ENCODE measurements around the gene FOXK1.

The FOXK1 gene

DNA sequence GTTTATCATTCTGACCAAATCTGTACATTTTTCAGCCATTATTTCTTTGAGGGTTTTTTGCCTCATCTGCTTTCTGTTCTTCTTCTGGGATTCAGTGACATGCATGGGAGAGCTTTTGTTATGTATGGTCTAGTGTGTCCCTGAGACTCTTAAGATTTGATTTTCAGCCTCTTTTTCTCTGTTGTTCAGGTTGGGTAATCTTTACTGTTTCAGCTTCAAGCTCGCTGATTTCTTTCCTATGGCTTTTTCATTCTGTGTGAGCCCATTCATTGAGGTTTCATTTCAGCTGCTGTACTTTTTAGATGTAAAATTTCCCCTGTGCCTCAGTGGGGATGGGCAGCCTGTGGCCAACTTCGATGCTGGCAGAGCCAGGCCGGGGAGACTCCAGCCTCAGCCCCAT is 38.1 kb downstream of the FOXK1 start:
- in situ Hi-C loops (cut with MboI; ENCODE audit: low sequenced_read_pairs) = no loop called here

DNA sequence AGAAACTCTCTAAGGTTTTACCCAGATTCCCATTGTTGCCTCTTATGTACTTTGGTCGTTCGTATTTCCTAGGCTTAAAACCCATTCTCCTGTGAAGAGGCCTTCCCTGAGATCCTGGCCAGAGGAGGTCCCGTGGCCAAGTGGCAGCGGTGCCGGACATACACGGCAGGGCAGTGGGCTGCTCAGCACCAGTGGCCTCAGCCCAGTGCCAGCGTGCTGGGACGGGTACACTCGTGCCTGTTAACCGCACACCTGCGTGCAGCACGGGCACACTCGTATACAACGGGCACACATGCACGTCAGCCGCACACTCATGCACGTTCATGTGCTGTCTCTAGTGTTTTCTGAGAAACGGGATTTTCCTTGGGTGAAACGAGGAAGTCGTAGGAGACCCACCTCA is 40.2 kb downstream of the FOXK1 start:
- in situ Hi-C loops (cut with MboI; ENCODE audit: low sequenced_read_pairs) = no loop called here

DNA sequence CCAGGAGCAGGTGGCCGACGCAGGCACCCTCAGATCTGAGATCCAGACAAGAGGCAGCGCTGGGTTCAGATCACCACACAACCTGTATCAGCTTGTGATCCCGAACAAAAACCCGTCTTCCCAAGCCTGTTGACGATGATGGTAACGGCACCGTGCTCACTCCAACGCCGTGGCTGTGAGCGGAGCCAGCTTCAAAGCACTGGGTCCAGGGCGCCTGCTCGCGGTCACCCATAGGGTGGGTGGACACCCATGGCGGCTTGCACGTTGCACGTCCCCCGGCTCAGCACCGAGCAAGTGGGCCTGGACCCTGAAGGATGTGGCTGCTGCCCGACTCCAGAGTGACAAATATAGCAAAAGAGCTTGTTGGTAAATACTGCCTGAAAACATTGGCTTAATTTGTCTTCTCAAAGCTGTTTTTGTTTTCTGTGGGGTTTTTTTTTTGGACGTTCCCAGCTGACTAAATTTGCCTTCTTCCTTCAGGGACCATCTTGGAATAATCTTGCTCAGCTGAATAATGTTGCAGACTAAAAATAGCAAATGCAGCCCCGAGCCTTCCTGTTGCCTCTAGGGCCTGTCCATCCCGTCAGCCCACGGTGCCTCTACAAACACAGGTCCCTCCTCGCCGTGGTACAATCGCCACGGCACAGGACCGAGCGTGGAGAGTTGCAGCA is 41.0 kb downstream of the FOXK1 start:
- in situ Hi-C loops (cut with MboI; ENCODE audit: low sequenced_read_pairs) = no loop called here

DNA sequence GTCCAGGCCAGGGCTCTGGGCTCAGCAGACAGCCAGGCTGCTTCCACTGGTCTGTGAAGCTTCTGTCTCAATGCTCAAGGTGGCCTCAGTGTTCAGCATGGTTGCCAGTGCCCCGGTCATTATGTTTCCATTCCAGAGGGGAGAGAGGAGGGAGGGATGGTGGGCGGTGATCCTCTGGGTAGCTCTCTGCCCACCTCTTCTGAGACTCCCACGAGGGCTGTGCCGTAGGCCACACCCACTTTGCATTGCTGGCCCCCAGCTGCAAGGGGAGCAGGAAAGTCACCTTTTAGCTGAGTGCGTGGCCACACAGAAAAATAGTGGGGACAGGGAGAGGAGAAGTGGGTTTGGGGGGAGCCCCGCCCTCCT is 42.5 kb downstream of the FOXK1 start:
- in situ Hi-C loops (cut with MboI; ENCODE audit: low sequenced_read_pairs) = no loop called here

DNA sequence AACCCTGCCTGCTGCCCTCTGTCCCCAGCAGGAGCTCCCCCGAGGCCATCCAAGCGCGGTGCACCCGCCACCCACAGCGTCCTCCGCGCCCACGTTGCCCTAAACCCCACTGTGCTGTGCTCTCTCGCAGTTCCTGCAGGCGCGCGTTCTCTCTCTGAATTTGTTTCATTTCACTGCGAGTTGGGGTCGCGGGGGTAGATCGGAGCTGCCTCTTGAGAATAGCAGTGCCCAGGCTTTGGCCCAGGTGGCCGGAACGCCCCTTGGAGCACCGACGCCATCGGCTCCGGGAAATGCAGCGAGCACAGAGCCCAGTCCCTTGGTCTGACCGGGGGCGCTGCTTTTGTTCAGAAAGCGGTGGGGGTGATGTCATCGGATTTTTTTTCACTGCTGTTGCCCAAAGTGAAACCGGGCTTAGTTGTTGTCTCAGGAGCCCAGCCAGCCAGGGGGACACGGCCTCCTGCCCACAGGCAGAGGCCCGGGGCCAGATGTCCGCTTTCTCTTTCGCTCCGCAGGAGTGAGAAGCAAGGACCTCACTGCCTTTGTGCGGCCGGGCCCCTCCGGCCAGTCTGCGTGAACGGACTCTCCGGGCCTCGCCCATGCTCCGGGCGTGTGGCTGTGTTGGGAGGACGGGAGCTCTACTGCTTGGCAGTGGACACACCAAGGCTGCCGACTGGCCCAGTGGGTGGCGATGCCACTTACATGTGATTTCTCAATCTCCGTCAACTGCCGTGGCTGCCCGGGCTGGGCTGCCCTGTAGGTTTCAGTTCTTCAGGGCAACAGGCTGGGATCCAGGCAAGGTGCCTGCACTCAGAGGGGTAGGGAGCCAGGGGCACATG is 43.1 kb downstream of the FOXK1 start:
- in situ Hi-C loops (cut with MboI; ENCODE audit: low sequenced_read_pairs) = no loop called here

DNA sequence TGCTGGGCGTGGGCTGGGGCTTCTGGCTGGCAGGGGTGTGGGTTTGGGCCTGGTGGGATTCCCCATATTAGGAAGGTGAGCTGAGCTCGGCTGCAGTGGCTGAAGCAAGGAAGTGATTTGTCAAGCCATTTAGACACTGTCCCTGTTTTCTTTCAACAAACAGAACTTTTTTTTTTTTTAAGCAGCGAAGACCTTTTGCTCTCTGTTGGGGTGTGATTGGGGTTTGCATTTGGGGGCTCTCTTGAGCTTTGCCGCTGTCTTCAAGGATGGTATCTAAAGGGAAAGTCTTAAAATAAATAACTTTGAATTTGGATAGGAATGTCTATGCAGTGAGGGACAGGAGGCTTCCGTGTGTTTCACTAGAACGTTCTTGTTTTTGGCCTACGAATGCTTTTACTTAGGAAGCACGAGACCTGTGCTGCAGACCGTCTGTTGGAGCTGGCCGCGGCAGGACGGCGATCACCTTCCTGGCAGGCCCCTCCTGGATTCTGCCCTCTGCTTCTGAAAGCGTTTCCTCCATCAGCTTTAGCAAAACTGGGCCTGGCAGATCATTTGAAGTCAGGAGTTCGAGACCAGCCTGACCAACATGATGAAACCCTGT is 43.9 kb downstream of the FOXK1 start:
- in situ Hi-C loops (cut with MboI; ENCODE audit: low sequenced_read_pairs) = no loop called here

DNA sequence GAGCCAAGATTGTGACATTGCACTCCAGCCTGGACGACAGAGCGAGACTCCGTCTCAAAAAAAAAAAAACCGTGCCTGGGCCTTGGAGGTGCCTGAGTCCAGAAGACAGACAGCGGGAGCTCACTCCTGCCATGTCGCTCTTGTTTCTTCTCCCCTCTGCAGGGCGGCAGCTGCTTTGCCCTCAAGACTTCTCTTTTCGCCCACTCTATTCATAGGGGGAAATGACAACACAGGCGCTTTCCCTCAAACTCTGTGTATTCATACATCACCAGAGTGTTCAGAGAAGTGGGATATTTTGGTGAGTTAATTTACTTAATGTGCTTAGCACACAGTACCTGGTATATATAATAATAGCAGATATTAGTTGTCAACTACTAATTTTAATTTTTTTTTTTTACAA is 44.5 kb downstream of the FOXK1 start:
- in situ Hi-C loops (cut with MboI; ENCODE audit: low sequenced_read_pairs) = no loop called here

DNA sequence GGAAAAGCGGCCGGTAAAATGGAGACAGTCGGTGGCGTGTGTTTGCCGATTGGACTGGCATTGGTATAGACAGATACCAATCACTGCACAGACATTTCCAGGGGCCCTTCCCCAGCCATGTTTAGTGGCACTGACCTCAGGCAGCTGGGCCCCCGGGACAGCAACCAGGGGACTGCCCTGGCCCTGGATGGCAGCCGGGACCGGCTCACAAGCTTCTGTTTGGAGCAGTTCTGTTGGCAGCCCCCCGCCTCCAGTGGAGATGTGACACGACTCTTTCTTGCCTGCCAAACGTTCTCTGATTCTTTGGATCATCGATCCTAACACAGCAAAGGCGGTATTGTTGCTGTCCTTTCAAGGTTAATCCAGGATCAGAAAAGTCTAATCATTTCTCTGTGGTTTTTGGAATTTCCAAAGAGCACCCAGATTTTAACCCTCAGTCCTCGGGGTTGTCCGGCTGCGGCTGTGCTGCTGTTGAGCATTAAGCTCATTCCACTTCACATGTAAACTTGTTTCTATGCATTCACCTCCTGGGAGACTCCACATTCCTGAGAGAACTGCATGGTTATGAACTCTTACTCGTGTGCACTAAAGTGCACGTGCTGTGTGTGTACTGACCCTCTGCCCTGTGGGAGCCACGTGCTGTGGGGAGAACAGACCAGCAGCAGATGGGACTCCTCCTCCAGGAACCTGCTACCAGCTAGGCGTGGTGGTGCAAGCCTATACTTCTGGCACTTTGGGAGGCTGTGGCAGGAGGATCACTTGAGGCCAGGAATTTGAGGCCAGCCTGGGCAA is 46.0 kb downstream of the FOXK1 start:
- in situ Hi-C loops (cut with MboI; ENCODE audit: low sequenced_read_pairs) = no loop called here

DNA sequence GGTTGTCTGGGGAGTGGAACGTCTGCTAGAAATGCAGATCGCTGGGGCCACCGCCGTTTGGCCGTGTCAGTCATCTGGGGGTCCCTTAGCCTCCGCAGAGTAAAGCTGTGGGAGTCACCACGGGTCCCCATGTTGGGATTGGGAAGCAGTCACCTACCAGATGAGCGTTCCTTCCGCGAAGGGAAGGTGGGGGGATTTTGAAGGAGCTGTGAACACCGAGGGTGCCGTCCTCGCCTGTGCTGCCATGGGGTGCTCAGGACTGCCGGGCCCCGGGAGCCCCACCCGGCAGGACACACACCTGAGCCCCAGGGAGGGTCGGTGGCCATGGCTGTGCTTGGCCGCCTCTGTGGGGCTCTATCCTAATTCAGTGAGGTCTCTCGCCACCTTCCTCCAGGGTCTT is 47.2 kb downstream of the FOXK1 start:
- in situ Hi-C loops (cut with MboI; ENCODE audit: low sequenced_read_pairs) = no loop called here

DNA sequence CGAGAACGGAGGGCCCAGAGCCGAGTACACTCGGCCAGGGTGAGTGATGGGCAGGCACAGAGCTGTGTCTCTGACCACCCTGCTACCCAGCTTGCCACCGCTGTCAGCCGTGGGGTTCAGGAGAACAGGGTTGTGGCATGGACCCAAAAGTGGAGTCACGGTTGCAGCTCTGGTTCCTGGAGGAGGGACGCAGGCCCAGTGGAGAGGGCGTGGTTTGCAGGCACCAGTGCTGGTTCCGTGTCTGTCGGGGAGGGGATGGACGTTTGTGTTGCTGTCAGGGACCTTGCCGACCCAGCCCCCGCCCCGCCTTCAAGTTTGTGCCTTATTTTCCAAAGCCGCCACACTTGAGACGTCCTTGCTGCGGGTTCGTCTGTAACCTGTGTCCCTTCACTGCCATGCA is 48.2 kb downstream of the FOXK1 start:
- in situ Hi-C loops (cut with MboI; ENCODE audit: low sequenced_read_pairs) = no loop called here

DNA sequence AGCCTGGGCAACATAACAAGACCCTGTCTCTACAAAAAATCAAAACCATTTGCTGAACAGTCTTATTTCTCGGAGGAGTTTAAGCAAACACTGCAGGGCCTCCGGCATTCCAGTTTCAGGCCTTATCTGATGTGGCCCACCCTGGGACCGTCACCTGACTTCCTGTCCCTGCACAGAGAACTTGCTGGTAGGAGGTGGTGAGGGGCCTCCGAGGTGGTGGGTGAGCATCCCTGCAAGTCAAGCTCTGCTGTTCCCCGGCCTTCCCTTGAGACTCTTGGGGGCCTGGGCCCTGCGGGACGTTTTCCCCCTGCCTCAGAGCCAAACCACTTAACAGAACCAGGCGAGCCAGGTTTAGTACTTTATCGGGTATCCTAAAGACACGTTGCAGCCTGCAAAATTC is 48.9 kb downstream of the FOXK1 start:
- in situ Hi-C loops (cut with MboI; ENCODE audit: low sequenced_read_pairs) = no loop called here

DNA sequence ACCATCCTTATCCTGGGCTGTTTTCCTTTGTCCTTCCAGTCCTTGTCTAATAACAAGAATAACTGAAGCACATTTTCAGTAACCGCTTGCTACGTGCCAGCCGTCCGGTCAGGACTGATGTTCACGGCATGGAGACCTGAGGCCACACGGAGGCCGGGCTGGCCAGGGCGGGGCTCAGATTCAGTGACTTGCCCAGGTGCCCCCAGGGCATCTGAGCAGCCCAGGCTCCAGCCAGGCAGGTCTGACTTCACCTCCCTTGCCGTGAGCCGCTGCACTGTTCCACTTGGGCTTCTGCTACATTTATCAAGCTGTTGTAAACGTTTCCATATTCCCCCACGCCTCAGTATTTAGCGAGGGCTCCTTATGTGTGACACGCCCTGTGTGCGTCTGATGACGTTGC is 49.7 kb downstream of the FOXK1 start:
- in situ Hi-C loops (cut with MboI; ENCODE audit: low sequenced_read_pairs) = no loop called here

DNA sequence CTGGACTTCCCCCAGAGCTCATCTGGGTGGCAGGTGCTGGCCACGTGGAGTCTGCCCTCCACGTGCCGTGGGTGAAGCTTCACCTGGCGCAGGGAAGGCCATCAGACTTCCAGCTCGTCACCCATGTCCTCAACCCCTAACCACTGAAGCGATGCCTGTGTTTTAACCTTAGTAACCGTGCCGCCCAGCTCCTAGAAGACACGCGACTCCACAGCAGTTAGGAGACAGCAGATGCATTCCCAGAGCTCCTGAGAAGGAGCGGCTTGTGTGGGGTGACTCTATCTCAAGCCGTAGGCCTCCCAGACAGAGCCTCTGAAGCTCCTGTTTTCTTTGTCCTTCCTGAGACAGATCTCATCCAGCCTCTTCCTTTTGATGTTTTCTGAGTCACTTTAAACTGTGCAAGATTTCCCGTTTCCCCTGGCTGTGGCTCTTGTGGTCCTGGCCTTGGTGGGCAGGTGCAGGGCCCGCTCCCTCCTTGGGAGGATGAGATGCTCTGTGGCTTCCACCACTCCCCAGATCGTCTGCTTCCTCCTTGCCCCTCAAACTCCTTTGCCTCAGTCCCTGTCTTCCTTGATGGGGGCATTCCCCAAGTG is 51.9 kb downstream of the FOXK1 start:
- in situ Hi-C loops (cut with MboI; ENCODE audit: low sequenced_read_pairs) = no loop called here

DNA sequence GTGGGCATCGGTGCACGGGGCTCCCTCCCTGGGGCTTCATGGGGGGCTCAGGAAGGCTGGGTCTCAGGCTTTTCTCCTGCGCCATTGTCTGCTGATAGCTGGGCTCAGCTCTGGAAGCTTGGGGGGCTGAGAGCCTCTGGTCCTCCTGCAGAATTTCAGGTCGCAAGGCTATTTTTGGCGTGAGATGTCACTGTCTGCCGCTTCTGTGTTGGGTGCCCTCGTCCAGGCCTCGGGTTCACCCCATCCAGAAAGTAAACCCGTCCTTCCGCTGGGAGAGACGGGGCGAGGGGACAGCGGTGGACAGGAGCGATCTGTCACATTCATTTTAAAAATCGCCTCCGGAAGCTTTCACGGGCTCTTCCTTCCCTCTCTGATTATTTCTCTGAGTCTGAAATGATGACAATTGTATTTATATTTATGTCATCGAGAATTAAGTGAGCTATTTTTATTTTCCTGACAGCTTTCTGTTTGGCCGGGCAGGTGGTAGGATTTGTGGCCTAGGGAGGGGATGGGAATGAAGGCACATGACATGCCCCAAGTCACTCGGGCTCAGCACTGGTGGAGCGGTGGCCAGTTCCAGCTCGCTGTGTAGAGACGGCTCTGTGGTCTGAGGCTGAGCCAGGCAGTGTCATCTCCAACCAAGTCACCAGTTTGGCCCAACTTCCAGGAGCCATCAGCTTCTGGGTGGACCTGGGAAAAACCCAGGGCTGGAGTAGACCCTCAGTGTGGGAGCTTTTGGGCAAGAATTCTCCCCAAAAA is 52.7 kb downstream of the FOXK1 start:
- in situ Hi-C loops (cut with MboI; ENCODE audit: low sequenced_read_pairs) = no loop called here

DNA sequence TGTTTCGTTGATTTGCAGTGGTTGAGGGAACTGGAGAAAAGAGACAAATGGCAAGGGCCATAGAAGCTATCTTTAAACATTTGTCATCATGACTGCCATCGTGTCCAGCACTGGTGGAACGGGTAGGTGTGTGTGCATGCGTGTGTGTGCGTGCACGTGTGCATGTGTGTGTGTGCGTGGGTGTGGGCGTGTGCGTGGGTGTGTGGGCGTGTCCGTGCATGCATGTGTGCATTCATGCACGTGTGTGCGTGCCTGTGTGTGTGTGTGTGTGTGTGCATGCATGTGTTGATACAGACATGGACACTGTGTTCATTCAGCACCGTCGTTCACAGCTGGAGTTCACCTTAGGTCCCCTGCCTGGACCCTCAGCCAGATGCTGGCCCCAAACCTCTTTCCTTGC is 55.2 kb downstream of the FOXK1 start:
- in situ Hi-C loops (cut with MboI; ENCODE audit: low sequenced_read_pairs) = no loop called here

DNA sequence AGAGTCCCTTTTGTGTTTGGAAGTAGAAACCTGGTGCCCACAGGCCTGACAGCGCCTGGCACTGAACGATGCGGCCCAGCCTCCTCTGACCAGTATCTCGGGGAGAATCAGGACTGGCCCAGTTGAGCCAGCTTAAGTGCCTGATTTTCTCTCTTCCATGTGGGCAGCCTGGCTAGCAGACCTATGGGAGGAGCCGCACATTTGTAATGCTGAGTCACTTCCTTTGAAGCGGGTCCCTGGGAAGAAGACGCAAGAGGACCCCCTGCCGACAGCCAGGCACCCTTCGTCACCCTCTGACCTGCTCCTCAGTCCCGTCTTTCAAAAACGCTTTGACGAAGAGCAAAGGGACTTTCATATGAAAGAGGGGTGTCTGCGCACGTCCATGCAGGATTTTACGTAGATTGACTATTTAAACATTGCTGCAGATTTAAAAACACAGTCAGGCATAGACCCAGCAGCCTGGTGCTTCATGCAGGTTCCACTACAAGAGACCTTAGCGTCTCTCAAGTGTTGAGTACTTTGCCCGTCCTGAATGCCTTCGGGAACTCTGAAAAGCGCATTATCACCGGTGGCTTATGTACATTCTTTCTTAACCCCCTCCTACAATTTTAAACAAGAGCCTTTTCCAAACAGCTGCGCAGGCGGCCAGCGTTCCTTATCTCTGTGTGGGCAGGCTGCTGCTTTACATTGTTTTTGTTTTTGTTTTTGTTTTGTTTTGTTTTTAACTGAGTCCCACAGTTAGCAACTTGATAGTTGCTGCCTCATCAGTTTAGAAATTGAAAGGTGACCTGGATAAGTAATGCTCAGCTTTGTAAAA is 56.8 kb downstream of the FOXK1 start:
- in situ Hi-C loops (cut with MboI; ENCODE audit: low sequenced_read_pairs) = no loop called here

DNA sequence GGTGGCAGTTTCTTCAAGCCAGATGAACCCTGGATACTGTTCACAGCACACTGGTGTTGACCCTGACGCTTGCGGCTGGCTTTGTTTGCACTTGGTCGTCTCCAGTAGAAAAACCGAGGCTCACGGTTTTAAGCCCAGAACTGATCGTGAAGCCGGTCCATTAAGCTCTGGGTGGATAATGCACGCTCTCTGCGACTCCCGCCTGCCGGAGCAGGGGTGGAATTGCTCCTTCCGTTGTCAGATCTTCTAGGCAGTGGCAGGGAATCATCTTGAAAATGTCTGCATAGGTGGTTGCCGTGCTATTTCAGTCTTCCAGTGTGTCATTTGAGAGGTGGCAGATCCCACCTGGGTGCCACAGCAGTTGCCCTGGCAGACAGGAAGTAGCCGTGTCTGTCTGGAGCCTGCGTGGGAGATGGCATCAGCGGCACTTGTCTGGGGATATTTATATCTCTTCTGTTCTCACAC is 57.5 kb downstream of the FOXK1 start:
- in situ Hi-C loops (cut with MboI; ENCODE audit: low sequenced_read_pairs) = no loop called here

DNA sequence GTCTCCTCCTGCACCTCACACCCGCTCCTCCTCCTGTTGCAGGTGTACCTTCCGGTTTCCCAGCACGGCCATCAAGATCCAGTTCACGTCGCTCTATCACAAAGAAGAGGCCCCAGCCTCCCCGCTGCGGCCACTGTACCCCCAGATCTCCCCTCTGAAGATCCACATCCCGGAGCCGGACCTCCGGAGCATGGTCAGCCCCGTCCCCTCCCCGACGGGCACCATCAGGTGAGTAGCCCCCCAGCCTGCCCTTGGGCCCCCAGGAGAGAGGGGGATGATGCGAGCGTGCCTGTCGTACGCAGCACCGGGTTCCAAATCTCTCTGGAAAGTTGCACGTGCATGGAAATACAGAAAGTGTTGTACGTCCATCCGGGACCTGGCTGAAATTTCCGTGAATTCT is 58.7 kb downstream of the FOXK1 start:
- in situ Hi-C loops (cut with MboI; ENCODE audit: low sequenced_read_pairs) = no loop called here

DNA sequence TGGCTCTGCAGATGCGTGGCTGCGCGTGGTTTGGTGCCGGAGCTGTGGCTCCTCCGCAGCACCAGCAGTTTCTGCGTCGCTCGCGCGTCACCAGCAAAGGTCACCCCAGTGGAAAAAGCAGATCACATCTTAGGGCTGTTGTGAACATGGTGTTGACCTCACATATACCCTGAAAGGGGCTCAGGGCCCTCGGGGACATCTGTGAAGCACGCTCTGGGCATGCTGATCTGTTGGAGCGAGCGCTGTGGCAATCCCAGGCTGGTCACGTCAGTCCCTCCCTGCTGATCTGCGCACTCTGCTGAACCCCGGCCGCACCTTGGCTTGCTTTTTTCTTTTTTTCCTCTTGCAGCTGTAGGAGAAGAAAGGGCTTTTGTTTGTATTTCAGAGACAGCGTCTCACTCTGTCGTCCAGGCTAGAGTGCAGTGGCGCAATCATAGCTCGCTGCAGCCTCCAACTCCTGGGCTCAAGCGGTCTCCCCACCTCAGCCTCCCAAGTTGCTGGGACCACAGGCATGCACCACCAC is 60.0 kb downstream of the FOXK1 start:
- in situ Hi-C loops (cut with MboI; ENCODE audit: low sequenced_read_pairs) = no loop called here
